Upper lobe of left lung (tissue), 4 donors: ENCODE measurements around the gene HACL1.

Experiments
- POLR2AphosphoS5 ChIP-seq, 2 donors: sonication (generic); formaldehyde crosslinking; IDR thresholded peaks; one replicate each; pipeline ENCODE4 v1.5.1; 2017; ENCODE audit warnings: antibody characterized with exemption in 2 of 2
- TF ChIP-seq, protein P1 (sequence below), 6 experiments: fragments of 450-650 bp in 4 of 6; fragments of 200-600 bp in 2 of 6; sonication (generic) in 2 of 6; IDR thresholded peaks; one replicate each; pipeline ENCODE4 v1.5.1; 2016 to 2019; ENCODE audit warnings: antibody characterized with exemption in 6 of 6

DNA sequence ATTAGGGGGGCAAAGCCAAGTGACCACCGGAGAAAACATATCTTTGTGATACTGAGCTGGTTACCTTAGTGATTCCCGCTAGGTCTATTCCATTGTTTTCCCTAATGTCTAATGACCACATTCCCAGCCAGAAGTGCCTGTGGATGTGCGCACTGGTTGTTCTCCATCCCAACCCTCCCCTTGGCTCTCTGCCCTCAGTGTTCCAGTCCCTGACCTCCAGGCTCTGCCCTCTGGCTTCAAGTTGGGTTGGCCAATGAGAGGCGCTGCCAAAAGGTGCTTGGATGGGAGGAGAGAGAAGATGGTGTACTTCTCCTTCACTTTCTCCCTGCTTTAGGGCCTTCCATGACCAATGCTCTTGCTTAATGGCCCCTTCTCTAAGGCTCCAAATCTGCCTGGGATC, 82.3 kb downstream of the HACL1 start:
- TF ChIP-seq, protein P1, sequence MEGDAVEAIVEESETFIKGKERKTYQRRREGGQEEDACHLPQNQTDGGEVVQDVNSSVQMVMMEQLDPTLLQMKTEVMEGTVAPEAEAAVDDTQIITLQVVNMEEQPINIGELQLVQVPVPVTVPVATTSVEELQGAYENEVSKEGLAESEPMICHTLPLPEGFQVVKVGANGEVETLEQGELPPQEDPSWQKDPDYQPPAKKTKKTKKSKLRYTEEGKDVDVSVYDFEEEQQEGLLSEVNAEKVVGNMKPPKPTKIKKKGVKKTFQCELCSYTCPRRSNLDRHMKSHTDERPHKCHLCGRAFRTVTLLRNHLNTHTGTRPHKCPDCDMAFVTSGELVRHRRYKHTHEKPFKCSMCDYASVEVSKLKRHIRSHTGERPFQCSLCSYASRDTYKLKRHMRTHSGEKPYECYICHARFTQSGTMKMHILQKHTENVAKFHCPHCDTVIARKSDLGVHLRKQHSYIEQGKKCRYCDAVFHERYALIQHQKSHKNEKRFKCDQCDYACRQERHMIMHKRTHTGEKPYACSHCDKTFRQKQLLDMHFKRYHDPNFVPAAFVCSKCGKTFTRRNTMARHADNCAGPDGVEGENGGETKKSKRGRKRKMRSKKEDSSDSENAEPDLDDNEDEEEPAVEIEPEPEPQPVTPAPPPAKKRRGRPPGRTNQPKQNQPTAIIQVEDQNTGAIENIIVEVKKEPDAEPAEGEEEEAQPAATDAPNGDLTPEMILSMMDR (IDR thresholded peaks at IDR 0.05) = no peak
- no peak for TF ChIP-seq POLR2AphosphoS5 (IDR thresholded peaks at IDR 0.05)
